ENCODE data around the gene C1S.
A peak's percentile ranks its signal among the peaks of the same experiment; 100 is the strongest.

The C1S gene

GRCh38 chr12:7075939-7076338, 15.4 kb downstream of the C1S start:
- no peak for DNase-seq (ENCODE audit: low read depth, low spot score)

- DNase-seq (ENCODE audit: low read depth, low spot score): no peak
Observed at GRCh38 chr12:7076493-7076892, 16.0 kb downstream of the C1S start.

- DNase-seq (ENCODE audit: low read depth, low spot score): no peak
Observed at GRCh38 chr12:7078163-7078562, 17.6 kb downstream of the C1S start.

GRCh38 chr12:7079826-7080125, 19.3 kb downstream of the C1S start:
- DNase-seq (ENCODE audit: low read depth, low spot score): no peak

- no peak for DNase-seq (ENCODE audit: low read depth, low spot score)
Observed at GRCh38 chr12:7081037-7081436, 20.5 kb downstream of the C1S start.

GRCh38 chr12:7083125-7083524, 22.6 kb downstream of the C1S start:
- no peak for DNase-seq (ENCODE audit: low read depth, low spot score)

GRCh38 chr12:7089196-7089871, 28.8 kb downstream of the C1S start:
- DNase-seq (ENCODE audit: low read depth, low spot score): no peak

GRCh38 chr12:7090222-7090998, 29.9 kb downstream of the C1S start:
- peak; percentile 64 for DNase-seq (ENCODE audit: low read depth, low spot score)

GRCh38 chr12:7091171-7091570, 30.7 kb downstream of the C1S start:
- no peak for DNase-seq (ENCODE audit: low read depth, low spot score)

- DNase-seq (ENCODE audit: low read depth, low spot score): no peak
Observed at GRCh38 chr12:7091660-7092228, 31.2 kb downstream of the C1S start.

- peak; percentile 23 for DNase-seq (ENCODE audit: low read depth, low spot score)
Observed at GRCh38 chr12:7092229-7092985, 31.9 kb downstream of the C1S start, which contains the start of gene C1R. TSS of gene C1R (minus strand) at chr12:7092445. CDS start at chr12:7092388, 57 bp downstream.

- no peak for DNase-seq (ENCODE audit: low read depth, low spot score)
Observed at GRCh38 chr12:7092986-7093460, 32.5 kb downstream of the C1S start.

- DNase-seq (ENCODE audit: low read depth, low spot score): no peak
Observed at GRCh38 chr12:7093486-7093885, 33.0 kb downstream of the C1S start.

GRCh38 chr12:7093892-7094291, 33.4 kb downstream of the C1S start:
- DNase-seq (ENCODE audit: low read depth, low spot score): no peak

GRCh38 chr12:7096006-7096932, 35.8 kb downstream of the C1S start:
- no peak for DNase-seq (ENCODE audit: low read depth, low spot score)

GRCh38 chr12:7096979-7097378, 36.5 kb downstream of the C1S start:
- DNase-seq (ENCODE audit: low read depth, low spot score): no peak

- no peak for DNase-seq (ENCODE audit: low read depth, low spot score)
Observed at GRCh38 chr12:7099290-7099996, 38.9 kb downstream of the C1S start.

- no peak for DNase-seq (ENCODE audit: low read depth, low spot score)
Observed at GRCh38 chr12:7100239-7100638, 39.7 kb downstream of the C1S start.

GRCh38 chr12:7101047-7101693, 40.7 kb downstream of the C1S start:
- no peak for DNase-seq (ENCODE audit: low read depth, low spot score)

- no peak for DNase-seq (ENCODE audit: low read depth, low spot score)
Observed at GRCh38 chr12:7101694-7102131, 41.2 kb downstream of the C1S start.
